Amniotic epithelial cell (primary cell): ENCODE results near the gene BEST1.
"Not testable (repeated sequence)": the region's sequence is repeated elsewhere in the genome, so short reads cannot be mapped to it uniquely, and the experiment has no call there.

Source experiments
- DNase-seq: peaks from one replicate; pipeline ENCODE4 v3.0.0-alpha.2; 2010; ENCODE audit warnings: low read depth

Gene BEST1

DNA sequence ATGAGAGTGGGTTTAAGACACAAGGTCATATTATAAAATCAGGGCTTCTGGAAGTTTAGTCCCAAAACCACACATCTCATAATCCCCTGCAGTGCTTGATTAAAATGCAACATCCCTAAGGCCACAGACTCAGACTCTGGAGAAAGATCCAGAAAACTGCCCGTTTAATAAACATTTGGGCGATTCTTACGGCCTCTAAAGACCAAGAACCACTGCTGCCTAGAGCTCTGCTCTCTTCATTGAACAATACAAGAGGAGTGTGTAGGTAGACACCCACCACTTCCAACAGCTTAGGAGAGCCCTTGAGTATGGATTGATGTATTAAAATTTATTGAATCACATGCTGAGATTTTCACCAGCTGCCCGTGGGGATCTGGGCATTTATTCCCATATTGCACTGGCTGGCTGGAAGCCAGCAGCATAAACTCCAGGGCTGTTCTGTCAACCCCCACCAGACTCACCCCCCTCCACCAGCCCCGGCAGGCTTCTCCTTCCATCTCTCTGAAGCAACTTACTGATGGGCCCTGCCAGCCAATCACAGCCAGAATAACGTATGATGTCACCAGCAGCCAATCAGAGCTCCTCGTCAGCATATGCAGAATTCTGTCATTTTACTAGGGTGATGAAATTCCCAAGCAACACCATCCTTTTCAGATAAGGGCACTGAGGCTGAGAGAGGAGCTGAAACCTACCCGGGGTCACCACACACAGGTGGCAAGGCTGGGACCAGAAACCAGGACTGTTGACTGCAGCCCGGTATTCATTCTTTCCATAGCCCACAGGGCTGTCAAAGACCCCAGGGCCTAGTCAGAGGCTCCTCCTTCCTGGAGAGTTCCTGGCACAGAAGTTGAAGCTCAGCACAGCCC lies 749 bp upstream of the BEST1 start:
- peak; percentile 97 for DNase-seq

DNA sequence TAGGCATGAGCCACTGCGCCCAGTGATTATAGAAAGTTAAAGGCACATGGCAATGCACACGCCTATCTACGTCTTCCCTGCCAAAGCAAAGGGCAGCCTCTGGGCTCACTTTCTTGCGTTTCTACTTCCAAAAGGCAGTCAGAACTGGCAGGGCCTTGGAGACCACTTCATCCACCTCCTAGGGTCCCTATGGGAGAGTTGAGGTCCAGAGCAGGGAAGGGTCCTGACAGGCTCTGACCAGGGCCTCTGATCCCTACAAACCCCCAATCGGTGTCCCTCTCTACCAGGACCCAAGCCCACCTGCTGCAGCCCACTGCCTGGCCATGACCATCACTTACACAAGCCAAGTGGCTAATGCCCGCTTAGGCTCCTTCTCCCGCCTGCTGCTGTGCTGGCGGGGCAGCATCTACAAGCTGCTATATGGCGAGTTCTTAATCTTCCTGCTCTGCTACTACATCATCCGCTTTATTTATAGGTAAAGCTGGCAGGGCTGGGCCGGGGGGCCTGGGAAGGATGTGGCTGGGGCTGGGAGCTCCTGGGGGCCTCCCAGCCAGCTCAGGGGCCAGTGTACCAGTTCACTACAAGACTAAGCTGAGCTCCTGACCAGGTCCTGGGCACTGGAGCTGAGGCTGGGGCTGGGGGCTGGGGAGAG lies 1.5 kb downstream of the BEST1 start:
- no peak for DNase-seq

DNA sequence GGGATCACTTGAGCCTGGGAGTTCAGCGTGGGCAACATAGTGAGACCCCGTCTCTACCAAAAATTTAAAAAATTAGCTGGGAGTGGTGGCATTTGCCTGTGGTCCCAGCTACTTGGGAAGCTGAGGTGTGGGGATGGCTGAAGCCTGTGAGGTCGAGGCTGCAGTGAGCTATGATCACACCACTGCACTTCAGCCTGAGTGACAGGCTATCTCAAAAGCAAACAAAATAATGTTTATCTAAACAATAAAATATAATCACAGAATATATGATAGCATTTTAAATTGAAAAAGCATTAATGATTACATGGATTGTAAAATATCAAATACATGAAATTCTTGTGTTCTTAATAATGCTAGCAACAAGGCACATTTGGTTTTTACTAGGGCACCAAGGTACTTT lies 2.7 kb downstream of the BEST1 start:
- no peak for DNase-seq

DNA sequence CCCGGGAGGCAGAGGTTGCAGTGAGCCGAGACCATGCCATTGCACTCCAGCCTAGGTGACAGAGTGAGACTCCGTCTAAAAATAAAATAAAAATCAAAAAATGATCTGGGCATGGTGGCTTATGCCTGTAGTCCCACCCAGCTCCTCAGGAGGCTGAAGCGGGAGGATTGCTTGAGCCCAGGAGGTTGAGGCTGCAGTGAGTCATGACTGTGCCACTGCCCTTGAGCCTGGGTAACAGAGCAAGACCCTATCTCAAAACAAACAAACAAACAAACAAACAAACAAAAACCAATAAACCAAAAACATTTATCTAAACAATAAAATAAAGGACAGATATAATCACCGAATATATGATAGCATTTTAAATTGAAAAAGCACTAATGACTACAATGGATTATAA lies 3.5 kb downstream of the BEST1 start:
- DNase-seq: not testable (repeated sequence)

DNA sequence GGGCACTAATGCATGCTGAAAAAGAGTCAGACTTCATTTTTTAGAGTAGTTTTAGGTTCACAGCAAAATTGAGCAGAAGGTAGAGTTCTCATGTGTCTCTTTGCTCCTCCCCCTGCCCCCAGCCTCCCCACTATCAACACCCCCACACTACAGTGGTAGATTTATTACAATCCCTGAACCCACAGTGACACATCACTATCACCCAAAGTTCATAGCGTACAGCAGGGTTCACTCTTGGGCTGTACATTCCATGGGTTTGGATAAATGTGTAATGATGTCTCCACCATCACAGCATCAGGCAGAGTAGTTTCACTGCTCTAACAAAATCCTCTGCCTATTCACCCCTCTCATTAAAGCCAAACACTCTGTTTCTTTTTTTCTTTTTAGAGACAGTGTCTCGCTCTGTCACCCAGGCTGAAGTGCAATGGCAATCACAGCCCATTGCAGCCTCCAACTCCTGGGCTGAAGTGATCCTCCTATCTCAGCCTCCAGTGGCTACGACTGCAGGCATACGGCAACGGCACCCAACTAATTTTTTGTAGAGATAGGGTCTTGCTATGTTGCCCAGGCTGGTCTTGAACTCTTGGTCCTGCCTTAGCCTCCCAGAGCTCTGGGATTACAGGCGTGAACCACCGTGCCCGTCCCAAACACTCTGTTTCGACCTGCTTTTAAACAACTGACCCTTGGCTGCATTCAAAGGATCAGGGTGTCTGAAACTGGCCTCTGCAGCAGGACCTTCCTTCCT lies 4.1 kb downstream of the BEST1 start:
- peak; percentile 87 for DNase-seq

DNA sequence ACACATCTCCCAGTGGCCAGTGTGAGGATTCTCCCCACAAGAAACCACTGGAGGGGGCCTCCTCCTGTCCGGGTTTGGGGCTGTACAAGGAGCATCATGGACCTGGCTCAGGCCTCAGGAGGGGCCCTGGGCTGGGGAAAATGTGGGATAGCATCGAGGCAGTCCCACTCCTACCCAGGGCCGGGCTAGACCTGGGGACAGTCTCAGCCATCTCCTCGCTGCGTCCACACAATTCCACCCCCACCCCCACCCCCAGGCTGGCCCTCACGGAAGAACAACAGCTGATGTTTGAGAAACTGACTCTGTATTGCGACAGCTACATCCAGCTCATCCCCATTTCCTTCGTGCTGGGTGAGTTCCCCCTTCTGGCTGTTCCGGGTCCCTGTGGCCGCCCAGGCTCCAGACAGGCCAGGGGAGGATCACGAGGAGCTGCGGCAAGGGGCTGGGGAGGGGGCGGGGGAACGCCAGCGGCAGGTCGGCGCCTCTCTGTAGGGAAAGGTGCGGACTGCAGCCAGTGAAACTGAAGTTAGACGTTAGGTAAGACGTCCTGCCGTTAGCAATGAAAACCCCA lies 4.8 kb downstream of the BEST1 start:
- DNase-seq: peak; percentile 94

DNA sequence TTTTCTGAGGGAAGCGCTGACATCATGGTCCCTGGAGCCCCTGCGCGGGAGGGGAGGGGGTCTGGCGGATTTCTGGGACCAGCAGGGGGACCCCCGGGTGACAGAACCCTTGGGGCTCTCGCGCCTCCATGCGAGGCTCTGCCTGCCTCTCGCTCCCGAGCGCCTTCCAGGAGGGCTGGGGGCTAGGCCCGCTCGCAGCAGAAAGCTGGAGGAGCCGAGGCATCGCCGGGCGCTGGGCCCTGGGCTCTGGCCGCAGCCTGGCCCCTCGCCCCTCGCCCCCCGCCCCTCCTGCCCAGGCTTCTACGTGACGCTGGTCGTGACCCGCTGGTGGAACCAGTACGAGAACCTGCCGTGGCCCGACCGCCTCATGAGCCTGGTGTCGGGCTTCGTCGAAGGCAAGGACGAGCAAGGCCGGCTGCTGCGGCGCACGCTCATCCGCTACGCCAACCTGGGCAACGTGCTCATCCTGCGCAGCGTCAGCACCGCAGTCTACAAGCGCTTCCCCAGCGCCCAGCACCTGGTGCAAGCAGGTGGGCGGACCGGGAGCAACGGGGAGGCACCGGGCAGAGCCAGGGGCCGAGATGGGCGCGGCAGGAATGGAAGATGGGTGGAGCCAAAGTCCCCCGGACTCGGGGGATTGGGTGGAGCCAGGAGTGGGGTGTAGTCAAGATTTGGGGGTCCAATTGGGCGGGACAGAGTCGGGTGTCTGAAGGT lies 5.4 kb downstream of the BEST1 start:
- peak; percentile 30 for DNase-seq

DNA sequence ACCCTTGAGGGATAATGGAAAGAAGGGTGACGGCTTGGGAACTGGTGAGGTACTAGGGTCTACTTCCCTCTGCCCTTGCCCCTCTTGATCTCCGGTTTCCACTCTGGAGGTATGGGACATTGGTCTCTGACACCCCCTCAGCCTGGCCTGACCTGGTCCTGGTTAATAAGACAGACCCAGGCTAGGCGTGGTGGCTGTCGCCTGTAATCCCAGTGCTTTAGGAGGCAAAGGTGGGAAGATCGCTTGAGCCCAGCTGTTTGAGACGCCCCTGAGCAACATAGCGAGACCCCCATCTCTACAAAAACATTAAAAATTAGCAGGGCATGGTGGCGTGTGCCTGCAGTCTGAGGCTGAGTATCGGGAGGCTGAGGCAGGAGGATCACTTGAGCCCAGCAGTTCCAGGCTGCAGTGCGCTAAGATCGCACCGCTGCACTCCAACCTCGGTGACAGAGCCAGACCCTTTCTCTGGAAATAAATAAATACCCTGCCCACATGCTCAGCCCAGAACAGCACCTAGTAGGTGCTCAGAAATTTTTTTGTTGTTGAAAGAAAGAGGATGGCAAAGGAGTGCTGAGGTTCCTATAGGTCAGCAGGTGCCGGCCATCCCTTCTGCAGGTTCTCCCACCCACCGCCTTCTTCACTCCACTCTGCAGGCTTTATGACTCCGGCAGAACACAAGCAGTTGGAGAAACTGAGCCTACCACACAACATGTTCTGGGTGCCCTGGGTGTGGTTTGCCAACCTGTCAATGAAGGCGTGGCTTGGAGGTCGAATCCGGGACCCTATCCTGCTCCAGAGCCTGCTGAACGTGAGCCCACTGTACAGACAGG lies 6.3 kb downstream of the BEST1 start:
- no peak for DNase-seq

DNA sequence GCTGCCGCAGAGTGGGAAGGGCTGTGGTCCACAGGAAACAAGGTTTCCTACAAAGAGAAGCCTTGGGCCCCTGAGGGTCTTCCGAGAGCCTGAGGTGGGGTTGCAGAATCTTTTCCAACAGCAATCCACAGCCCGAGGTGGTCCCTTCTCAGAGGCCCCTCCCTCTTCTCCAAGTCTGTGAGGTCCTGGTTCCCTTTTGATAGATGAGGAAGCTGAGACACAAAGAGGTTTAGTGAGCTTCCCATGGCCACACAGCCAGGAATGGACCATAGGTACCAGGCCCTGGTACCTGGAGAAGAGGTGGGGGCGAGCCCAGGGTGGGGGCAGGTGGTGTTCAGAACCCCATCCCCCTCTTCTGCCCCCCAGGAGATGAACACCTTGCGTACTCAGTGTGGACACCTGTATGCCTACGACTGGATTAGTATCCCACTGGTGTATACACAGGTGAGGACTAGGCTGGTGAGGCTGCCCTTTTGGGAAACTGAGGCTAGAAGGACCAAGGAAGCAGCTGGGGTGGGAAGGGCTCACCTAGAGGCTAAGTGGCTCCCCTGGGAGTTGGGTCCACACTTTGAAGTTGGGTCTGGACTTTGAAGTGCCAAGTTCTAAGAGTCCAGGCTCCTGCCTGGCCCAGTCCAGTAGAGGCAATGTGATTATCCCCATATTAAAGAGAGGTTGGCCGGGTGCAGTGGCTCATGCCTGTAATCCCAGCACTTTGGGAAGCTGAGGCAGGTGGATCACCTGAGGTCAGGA lies 7.0 kb downstream of the BEST1 start:
- no peak for DNase-seq

DNA sequence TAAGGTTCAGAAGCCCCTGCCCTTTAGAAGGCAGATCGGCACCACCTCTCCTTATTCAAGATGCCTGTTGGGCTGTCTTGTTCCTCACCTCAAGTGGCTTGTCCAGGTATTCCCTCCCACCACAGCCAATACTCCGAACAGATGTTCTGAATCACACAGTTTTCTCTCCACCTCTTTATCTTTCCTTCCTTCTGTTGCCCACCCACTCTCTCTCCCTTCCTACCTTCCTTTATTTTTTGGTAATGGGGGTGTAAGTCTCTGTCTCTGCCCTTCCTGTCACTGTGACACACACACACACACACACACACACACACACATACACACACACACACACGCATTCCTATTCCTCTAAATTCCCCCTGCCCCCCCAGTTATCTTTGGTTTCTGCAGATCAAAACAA lies 8.4 kb downstream of the BEST1 start:
- no peak for DNase-seq

DNA sequence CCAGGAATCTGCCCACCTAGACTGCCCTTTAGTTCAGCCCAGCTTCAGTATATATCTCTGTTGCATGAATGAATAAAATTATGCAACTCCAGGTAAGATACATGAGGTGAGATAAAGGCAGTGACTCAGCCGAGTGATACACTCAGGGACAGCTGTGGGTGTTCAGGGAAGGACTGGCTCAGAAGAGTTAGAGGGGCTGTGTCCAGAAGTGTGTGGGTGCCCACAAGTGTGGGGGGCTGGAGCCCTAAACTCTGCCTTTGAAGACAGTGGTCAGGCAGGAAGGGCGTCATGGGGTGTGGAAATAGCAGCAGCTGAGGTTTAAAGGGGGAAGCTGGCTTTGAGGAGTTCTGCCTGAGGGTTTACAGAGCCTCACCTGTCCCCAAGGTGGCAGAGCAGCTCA lies 9.0 kb downstream of the BEST1 start:
- DNase-seq: no peak

DNA sequence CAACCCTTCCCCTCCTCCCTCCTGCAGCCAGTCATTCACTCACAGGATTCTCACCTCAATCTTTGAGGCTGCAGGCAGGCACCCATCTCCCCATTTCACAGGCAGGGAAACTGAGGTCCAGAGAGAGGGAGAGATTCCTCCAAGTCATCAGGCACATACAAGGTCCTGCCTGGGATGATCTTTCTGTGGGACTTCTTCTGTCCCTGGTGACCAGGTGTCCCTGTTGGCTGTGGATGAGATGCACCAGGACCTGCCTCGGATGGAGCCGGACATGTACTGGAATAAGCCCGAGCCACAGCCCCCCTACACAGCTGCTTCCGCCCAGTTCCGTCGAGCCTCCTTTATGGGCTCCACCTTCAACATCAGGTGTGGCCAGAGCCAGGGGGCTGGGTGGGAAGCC lies 9.5 kb downstream of the BEST1 start:
- no peak for DNase-seq

DNA sequence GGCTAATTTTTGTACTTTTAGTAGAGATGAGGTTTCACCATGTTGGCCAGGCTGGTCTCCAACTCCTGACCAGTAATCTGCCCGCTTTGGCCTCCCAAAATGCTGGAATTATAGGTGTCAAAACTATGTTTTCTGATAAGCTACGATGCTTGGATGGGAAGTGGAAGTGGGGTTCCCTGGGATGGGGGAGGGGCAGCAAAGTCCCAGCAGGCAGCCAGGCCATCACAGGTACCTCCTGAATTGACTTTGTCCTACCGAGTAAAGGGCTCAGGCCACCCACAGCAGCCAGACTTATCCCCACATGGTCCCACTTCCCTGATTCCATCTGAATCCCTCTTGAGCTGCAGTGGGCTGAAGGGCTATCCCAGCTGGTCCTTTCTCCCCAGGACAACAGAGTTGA lies 10.4 kb downstream of the BEST1 start:
- no peak for DNase-seq

DNA sequence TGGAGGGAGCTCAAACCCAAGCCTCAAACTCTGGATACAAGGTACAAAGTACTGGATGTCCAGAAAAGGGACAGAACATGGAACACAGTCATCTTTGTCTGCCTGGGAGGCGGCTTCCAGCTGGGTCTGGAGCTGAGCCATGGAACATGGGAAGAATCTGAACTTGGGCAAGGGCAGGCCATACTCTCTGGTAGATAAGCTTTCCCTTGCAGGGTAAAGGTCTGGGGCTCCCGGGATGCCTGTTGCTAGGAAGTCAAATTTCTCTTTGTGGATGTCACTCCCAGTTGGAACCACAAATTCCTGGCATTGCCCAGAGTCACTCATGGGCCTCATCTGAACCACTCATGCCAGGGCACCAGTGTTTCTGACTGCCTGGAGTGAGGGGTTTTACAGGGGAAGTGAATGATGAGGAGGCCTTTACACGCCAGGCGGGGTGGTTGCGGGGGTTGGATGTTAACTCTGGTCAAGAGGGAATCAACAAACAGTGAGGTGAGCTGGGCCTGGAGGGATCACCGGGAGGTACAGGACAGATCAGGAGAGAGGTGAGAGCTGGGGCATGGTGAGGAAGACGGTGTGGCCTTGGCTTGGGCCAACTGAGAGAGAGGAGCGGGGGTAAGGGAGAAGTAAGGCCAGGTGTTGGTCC lies 11.5 kb downstream of the BEST1 start:
- peak; percentile 89 for DNase-seq

DNA sequence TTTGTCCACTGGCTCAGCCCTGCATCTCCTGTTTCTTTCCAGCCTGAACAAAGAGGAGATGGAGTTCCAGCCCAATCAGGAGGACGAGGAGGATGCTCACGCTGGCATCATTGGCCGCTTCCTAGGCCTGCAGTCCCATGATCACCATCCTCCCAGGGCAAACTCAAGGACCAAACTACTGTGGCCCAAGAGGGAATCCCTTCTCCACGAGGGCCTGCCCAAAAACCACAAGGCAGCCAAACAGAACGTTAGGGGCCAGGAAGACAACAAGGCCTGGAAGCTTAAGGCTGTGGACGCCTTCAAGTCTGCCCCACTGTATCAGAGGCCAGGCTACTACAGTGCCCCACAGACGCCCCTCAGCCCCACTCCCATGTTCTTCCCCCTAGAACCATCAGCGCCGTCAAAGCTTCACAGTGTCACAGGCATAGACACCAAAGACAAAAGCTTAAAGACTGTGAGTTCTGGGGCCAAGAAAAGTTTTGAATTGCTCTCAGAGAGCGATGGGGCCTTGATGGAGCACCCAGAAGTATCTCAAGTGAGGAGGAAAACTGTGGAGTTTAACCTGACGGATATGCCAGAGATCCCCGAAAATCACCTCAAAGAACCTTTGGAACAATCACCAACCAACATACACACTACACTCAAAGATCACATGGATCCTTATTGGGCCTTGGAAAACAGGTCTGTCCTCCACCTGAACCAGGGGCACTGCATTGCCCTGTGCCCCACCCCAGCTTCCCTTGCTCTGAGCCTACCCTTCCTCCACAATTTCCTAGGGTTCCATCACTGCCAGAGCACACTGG lies 12.3 kb downstream of the BEST1 start:
- DNase-seq: peak; percentile 63

DNA sequence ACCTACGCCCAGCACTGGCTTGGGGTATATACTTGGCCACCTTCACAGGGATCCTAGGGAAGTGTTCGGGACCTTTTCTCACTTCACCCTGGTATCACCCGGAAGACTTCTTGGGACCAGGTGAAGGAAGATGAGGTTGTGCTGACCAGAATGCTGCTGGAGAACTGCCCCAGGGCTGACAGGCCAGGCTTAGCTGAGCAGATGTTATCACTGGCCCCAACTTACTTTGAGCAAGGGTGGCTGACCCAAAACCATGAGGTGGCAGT lies 12.8 kb downstream of the BEST1 start:
- peak; percentile 62 for DNase-seq

DNA sequence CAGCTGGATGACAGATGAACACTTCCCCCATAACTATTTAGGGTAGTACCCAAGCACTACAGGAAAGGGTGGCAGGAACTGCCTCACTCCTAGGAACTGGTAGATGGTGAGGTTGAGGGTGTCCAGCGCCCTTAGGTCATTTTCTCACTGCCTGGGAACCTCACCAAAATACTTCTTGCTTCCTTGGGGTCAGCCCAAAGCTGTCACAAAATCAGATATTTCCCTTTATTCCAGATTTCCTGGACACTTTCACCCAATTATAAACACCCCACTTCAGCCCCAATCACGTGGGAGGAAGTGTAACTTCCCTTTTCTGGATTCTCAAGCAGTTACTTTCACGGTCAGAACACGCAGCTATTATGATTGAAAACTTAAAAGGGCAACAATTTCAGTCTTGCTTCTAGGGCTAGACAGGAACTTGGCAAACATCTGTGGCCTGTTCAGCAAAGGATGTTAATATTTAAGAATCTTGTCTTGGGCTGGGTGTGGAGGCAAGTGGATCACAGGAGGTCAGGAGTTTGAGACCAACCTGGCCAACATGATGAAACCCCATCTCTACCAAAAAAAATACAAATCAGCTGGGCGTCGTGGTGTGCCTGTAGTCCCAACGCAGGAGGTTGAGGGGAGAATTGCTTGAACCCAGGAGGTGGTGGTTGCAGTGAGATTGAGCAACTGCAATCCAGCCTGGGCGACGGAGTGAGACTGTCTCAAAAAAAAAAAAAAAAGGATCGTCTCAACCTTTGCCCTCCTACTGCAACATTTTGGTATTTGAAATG lies 13.3 kb downstream of the BEST1 start:
- peak; percentile 67 for DNase-seq

DNA sequence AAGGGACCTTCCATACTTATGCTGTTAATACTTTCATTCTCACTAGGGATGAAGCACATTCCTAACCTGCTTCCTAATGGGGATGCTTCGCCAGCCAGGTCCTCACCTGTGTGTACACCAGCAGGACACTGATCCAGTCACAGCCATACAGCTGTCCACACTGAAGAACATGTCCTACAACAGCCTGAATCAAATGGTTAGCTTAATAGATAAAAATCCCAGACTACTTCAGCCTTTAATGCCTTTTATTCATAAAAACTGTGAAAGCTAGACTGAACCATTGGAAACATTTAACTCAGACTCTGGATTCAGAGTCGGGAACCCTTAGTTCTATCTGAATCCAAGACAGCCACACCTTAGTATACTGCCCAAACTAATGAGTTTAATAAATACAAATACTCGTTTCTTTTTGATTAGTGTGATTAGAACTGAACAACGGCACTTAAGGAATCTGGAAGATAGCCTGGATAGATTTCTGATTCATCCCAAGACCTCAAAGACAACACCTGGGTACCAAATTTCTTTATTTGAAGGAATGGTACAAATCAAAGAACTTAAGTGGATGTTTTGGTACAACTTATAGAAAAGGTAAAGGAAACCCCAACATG lies 14.0 kb downstream of the BEST1 start:
- DNase-seq: no peak
